Transverse colon (tissue), 4 donors: ENCODE measurements around the gene DSN1.

ENCODE experiments used
- CTCF ChIP-seq, 5 experiments: fragments of 200-600 bp in 3 of 5; fragments of 450-650 bp in 2 of 5; sonication (generic) in 3 of 5; IDR thresholded peaks; 1 replicate in 2 of 5; 2 replicates in 3 of 5; pipeline ENCODE4 v1.5.1; 2016 to 2017; ENCODE audit warnings: antibody characterized with exemption in 5 of 5, inconsistent platforms in 3 of 5, mild to moderate bottlenecking in 2 of 5, moderate library complexity in 1 of 5
- EP300 ChIP-seq: sonication (generic); formaldehyde crosslinking; IDR thresholded peaks from one replicate; pipeline ENCODE4 v1.6.1; 2017; ENCODE audit warnings: antibody characterized with exemption, low read depth
- POLR2AphosphoS5 ChIP-seq, 3 donors: sonication (generic); formaldehyde crosslinking; IDR thresholded peaks; one replicate each; pipeline ENCODE4 v1.6.1; 2016; ENCODE audit warnings: antibody characterized with exemption in 3 of 3

GRCh38 chr20:36770680-36771079 is 2.9 kb downstream of the DSN1 start:
- TF ChIP-seq CTCF (IDR thresholded peaks at IDR 0.05) (no peak), POLR2AphosphoS5 (IDR thresholded peaks at IDR 0.05) (no peak), EP300 (no peak)
